ENCODE measurements around the gene RAI1. TPM values are rescaled to one million over a fixed set of nuclear protein-coding genes. Genes with fewer than 3 reads are reported as not detected.
A peak's percentile ranks its signal among the peaks of the same experiment; 100 is the strongest.

Gene RAI1
- total and polyA plus RNA-seq, 5 donors from 2014 or later, result 0.80 to 11.4 (median 1.1) TPM

DNA sequence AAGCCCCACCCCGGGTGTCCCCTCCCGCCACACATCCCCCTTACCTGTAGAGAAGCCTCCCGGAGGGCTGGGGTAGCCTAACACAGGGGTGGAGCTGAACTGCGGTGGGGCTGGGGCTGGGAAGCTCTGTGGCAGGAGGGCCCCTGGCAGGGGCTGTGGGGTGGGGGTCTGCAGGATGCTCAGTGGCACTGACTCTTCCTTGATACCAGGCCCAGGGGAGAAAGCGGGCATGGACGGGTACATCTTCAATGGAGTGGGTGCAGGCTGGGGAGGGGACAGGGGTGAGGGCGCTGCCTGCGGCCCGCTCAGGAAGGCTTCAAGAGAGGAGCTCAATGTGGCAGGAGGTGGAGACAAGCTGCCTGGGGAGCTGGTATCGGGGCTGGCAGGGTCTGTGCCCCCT, 138.8 kb downstream of the RAI1 start:
- no peaks in the 10 kb centered on the region for H3K27me3 ChIP-seq (ENCODE audit: control insufficient read depth, insufficient read depth, low read length)
- no peaks in the 10 kb centered on the region for H3K36me3 ChIP-seq (ENCODE audit: control insufficient read depth, insufficient read depth, low read length)
- Mint-ChIP-seq H3K4me3 (peak overlapping the region in 2 of 4 donors; percentile 23 to 80), H3K36me3 (peaks cover 5% of the 10 kb centered on the region), H3K27ac (peak overlapping the region in 1 of 3 donors; percentile 76), H3K9me3 (no peaks in the 10 kb centered on the region), H3K27me3 (no peaks in the 10 kb centered on the region), H3K4me1 (peaks cover 0 to 65% (median 42%) of the 10 kb centered on the region in 4 donors)
- no peaks in the 10 kb centered on the region for H3K9me3 ChIP-seq (ENCODE audit: control insufficient read depth in 2 of 2, low read length in 2 of 2)
- DNase-seq, result no peak
- peaks cover 49% of the 10 kb centered on the region for H3K4me1 ChIP-seq (ENCODE audit: control insufficient read depth, insufficient read depth, low read length, poor library complexity, severe bottlenecking)
- H3K27ac ChIP-seq (ENCODE audit: insufficient read depth, low read length, poor library complexity, severe bottlenecking), result peak overlapping the region; percentile 33
- H3K4me3 ChIP-seq (ENCODE audit: low read depth, low read length), result no peak overlapping the region
- ATAC-seq (ENCODE audit: low read depth in 2 of 2), result no peak

DNA sequence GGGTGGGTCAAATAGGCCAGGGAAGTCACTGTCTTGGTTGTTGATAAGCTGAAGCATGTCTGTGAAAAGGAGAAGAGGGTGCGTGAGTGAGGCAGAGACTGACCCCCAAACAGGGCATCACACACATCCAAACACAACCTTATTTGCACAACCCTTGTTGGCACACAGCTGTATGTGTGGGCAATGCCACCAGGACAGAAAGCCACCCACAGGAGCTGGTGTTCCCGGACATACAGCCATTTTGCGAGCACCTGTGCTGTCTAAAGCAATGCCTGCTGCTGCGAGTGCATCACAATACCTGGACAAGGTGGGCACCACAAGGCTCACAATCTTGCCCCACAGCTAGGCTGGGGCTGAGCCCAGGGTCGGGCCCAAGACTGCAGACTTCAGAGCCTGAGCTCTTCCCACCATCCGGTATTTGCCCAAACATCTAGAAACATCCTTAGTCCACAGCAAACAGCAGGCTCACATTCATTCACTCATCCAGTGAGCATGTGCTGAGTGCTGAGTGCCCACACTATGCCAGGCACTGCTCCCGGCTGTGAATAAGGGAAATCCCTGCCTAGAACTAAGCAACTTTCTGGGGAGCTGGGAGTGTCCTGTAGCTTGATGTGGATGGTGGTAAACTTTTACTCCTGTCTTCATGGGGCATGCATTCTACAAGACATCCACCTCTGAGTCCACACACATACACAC, 139.4 kb downstream of the RAI1 start:
- ATAC-seq (ENCODE audit: low read depth in 2 of 2) (no peak), DNase-seq (no peak)
- Mint-ChIP-seq H3K36me3 (peaks cover 5% of the 10 kb centered on the region), H3K27me3 (no peaks in the 10 kb centered on the region), H3K27ac (peak overlapping the region in 1 of 3 donors; percentile 71), H3K9me3 (no peaks in the 10 kb centered on the region), H3K4me3 (peak overlapping the region in 3 of 4 donors; percentile 28 to 86 (median 80)), H3K4me1 (peaks cover 0 to 68% (median 45%) of the 10 kb centered on the region in 4 donors)
- Histone ChIP-seq H3K4me3 (ENCODE audit: low read depth, low read length) (no peak overlapping the region), H3K27me3 (ENCODE audit: control insufficient read depth, insufficient read depth, low read length) (no peaks in the 10 kb centered on the region), H3K27ac (ENCODE audit: insufficient read depth, low read length, poor library complexity, severe bottlenecking) (no peak overlapping the region), H3K36me3 (ENCODE audit: control insufficient read depth, insufficient read depth, low read length) (no peaks in the 10 kb centered on the region), H3K4me1 (ENCODE audit: control insufficient read depth, insufficient read depth, low read length, poor library complexity, severe bottlenecking) (peaks cover 55% of the 10 kb centered on the region), H3K9me3 (ENCODE audit: control insufficient read depth in 2 of 2, low read length in 2 of 2) (no peaks in the 10 kb centered on the region)

DNA sequence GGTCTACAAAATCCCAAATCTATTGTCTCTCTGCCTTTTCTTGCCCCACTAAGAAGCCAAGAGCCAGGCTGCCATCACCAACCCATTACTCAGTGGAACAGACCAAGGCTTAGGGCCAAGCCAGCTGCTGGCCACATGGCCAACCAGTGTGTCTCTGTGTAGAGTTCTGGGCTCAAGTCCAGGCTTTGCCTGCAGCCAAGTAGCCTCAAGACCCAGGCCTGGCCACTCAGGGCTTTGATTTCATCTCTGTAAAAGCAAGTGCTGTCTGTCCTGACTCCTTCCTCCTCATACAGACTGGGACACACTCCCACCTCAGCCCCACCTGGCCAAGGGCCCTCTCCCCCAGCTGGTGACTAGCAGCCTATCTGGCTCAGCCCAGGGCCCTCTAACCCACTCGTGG, 140.9 kb downstream of the RAI1 start:
- no peaks in the 10 kb centered on the region for H3K27me3 ChIP-seq (ENCODE audit: control insufficient read depth, insufficient read depth, low read length)
- no peak overlapping the region for H3K4me3 ChIP-seq (ENCODE audit: low read depth, low read length)
- ATAC-seq (ENCODE audit: low read depth in 2 of 2), result no peak
- Mint-ChIP-seq H3K27ac (peak overlapping the region in 2 of 3 donors; percentile 49 to 51), H3K4me3 (peak overlapping the region; percentile 29 to 80 (median 78)), H3K9me3 (no peaks in the 10 kb centered on the region), H3K4me1 (peaks cover 0 to 83% (median 58%) of the 10 kb centered on the region in 4 donors), H3K36me3 (peaks cover 5% of the 10 kb centered on the region), H3K27me3 (no peaks in the 10 kb centered on the region)
- H3K36me3 ChIP-seq (ENCODE audit: control insufficient read depth, insufficient read depth, low read length), result no peaks in the 10 kb centered on the region
- no peaks in the 10 kb centered on the region for H3K9me3 ChIP-seq (ENCODE audit: control insufficient read depth in 2 of 2, low read length in 2 of 2)
- H3K4me1 ChIP-seq (ENCODE audit: control insufficient read depth, insufficient read depth, low read length, poor library complexity, severe bottlenecking), result peaks cover 67% of the 10 kb centered on the region
- no peak for DNase-seq
- H3K27ac ChIP-seq (ENCODE audit: insufficient read depth, low read length, poor library complexity, severe bottlenecking), result no peak overlapping the region

DNA sequence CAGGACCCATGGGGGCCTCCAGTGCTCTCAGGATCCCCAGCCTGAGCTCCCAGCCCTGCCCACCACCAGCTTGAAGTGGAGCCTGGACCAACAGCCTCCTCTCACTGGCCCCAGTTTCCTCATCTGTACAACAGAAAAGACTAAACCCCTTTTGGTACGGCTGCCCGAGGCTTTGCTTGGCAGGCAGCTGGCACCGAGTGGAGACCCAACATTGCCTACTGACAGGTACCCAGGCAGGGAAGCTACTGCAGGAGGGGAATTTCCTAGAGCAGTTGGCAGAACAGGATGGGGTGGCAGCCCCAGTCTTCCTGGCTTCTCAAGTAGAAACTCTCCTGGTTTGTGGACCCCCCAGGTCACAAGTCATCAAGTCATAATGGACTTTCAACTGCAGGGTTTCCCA, 141.4 kb downstream of the RAI1 start:
- DNase-seq (no peak), ATAC-seq (ENCODE audit: low read depth in 2 of 2) (no peak)
- Mint-ChIP-seq H3K9me3 (no peaks in the 10 kb centered on the region), H3K4me3 (peak overlapping the region; percentile 47 to 79 (median 70)), H3K27ac (peak overlapping the region in 2 of 3 donors; percentile 29 to 51), H3K27me3 (no peaks in the 10 kb centered on the region), H3K4me1 (peaks cover 0 to 83% (median 58%) of the 10 kb centered on the region in 4 donors), H3K36me3 (peaks cover 5% of the 10 kb centered on the region)
- peak overlapping the region; percentile 62 for H3K4me3 ChIP-seq (ENCODE audit: low read depth, low read length)
- H3K27ac ChIP-seq (ENCODE audit: insufficient read depth, low read length, poor library complexity, severe bottlenecking), result no peak overlapping the region
- H3K36me3 ChIP-seq (ENCODE audit: control insufficient read depth, insufficient read depth, low read length), result no peaks in the 10 kb centered on the region
- no peaks in the 10 kb centered on the region for H3K9me3 ChIP-seq (ENCODE audit: control insufficient read depth in 2 of 2, low read length in 2 of 2)
- H3K4me1 ChIP-seq (ENCODE audit: control insufficient read depth, insufficient read depth, low read length, poor library complexity, severe bottlenecking), result peaks cover 67% of the 10 kb centered on the region
- H3K27me3 ChIP-seq (ENCODE audit: control insufficient read depth, insufficient read depth, low read length), result no peaks in the 10 kb centered on the region

DNA sequence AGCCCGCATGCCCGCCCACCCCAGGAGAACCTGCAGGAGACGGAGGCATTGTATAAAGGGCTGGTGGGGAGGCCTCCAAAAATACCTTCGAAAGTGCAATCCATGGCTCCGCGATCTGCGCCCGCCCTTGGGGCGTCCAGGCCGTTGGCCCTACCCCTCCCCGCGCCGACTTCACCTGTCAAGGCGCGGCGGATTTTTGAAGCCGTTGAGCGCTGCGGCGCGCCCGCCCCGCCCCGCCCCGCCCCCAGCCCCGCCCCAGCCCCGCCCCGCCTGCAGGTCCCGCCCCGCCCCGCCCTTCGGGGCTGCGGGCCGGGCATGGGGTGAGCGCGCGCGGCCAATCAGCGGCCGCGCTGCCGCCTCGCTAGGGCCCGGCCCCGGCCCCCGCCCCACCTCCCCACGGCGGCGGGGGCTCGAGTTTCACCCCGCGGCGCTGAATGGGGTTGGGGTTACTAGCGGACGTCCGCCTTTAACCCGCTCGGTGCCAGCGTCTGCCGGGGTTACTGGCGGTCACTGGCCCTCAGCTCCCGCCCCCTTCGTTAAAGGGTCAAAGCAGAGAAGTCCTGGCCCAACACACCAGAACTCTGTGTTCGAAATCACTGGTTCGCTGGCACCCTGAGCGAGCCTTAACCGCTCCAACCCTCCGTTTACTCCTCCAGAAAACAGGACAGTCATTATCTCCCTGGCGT, 142.3 kb downstream of the RAI1 start:
- Histone ChIP-seq H3K9me3 (ENCODE audit: control insufficient read depth in 2 of 2, low read length in 2 of 2) (no peaks in the 10 kb centered on the region), H3K36me3 (ENCODE audit: control insufficient read depth, insufficient read depth, low read length) (no peaks in the 10 kb centered on the region), H3K27ac (ENCODE audit: insufficient read depth, low read length, poor library complexity, severe bottlenecking) (peak overlapping the region; percentile 88), H3K27me3 (ENCODE audit: control insufficient read depth, insufficient read depth, low read length) (no peaks in the 10 kb centered on the region), H3K4me3 (ENCODE audit: low read depth, low read length) (peak overlapping the region; percentile 77), H3K4me1 (ENCODE audit: control insufficient read depth, insufficient read depth, low read length, poor library complexity, severe bottlenecking) (peaks cover 67% of the 10 kb centered on the region)
- no peaks in the 10 kb centered on the region for H3K9me3 Mint-ChIP-seq
- peaks cover 4% of the 10 kb centered on the region for H3K36me3 Mint-ChIP-seq
- H3K4me1 Mint-ChIP-seq, result peaks cover 0 to 87% (median 59%) of the 10 kb centered on the region in 4 donors
- H3K4me3 Mint-ChIP-seq, result peak overlapping the region; percentile 76 to 91 (median 86)
- peak overlapping the region; percentile 71 to 96 (median 90) for H3K27ac Mint-ChIP-seq
- H3K27me3 Mint-ChIP-seq, result no peaks in the 10 kb centered on the region
- DNase-seq, result peak; percentile 73 to 91 (median 84)
- ATAC-seq (ENCODE audit: low read depth in 2 of 2), result peak; percentile 90

DNA sequence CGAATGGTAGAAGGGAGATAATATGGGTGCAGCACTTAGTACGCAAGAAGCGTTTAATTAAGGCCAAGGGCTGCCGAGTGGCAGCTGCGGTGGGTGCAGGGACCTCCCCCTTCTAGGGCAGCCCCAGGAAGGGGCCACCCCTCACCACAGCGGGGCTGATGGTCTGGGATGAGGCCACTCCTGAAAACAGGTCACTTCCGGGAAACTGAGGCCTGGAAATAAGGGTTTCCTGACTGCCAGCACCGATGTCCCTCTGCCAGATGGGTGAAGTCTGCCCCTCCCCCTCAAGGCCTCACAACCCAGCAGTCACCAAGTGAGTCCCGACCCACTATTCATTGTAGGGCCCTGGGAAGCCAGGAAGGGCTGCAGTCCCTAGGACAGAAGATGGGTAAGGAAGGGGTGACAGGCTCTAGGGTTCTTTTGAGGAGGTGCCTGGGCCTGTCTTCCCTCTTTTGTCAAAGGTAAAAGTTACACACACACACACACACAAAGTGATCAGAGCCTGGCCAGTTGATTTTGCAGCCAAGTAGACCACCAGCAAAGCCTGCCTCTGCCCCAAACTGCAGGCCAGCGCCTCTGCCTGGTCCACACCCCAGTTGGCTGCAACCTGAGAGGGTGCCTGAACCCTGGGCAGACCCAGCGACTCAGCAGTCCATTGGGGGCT, 143.0 kb downstream of the RAI1 start:
- H3K27ac Mint-ChIP-seq, result peak overlapping the region in 2 of 3 donors; percentile 90 to 96
- Histone ChIP-seq H3K4me3 (ENCODE audit: low read depth, low read length) (peak overlapping the region; percentile 77), H3K27me3 (ENCODE audit: control insufficient read depth, insufficient read depth, low read length) (no peaks in the 10 kb centered on the region), H3K4me1 (ENCODE audit: control insufficient read depth, insufficient read depth, low read length, poor library complexity, severe bottlenecking) (peaks cover 62% of the 10 kb centered on the region), H3K9me3 (ENCODE audit: control insufficient read depth in 2 of 2, low read length in 2 of 2) (no peaks in the 10 kb centered on the region), H3K36me3 (ENCODE audit: control insufficient read depth, insufficient read depth, low read length) (no peaks in the 10 kb centered on the region), H3K27ac (ENCODE audit: insufficient read depth, low read length, poor library complexity, severe bottlenecking) (peak overlapping the region; percentile 88)
- H3K36me3 Mint-ChIP-seq, result no peaks in the 10 kb centered on the region
- H3K27me3 Mint-ChIP-seq, result no peaks in the 10 kb centered on the region
- peaks cover 0 to 82% (median 58%) of the 10 kb centered on the region in 4 donors for H3K4me1 Mint-ChIP-seq
- no peaks in the 10 kb centered on the region for H3K9me3 Mint-ChIP-seq
- DNase-seq (no peak), ATAC-seq (ENCODE audit: low read depth in 2 of 2) (peak in 1 of 2 donors; percentile 5)
- H3K4me3 Mint-ChIP-seq, result peak overlapping the region; percentile 68 to 91 (median 86)

DNA sequence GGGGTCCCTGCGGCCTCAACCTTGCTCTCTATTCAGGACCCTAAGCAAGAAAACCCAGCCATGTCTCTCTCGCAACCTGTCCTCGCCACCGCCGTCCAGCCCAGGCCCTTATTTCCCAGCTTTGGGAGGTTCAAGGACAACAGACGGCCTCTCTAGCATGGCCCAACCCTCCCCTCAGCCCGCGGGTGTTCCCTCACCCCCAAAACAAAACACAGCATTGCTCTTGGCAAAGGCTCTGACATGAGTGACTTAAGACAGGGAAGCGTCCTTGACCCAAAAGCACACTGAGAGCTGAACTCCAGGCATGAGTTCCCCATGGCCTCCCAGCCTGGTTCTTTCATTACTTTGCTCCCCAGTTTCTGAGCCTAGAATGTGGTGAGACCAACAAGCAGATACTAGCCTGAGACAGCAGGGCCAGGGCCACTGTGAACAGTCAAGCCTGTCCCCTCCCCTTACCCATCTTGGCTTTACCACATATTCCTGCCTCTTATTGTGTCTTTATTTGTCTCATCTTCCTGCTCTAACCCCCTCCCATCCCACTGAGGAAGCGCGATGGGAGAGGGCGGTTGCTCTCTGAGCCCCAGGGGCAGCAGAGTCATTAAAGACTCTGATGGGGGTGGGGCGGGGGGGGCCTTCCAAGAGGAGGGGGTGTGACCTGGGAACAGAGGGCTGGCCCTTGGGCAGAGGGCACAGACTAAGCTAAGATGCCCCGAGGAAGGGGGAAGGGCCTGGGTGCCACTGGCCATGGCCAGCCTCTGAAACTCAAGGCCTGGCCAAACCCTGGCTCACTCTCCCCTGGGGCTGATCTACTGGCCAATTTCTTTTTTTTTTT, 143.7 kb downstream of the RAI1 start:
- no peaks in the 10 kb centered on the region for H3K27me3 ChIP-seq (ENCODE audit: control insufficient read depth, insufficient read depth, low read length)
- ATAC-seq (ENCODE audit: low read depth in 2 of 2), result no peak
- H3K4me1 ChIP-seq (ENCODE audit: control insufficient read depth, insufficient read depth, low read length, poor library complexity, severe bottlenecking), result peaks cover 55% of the 10 kb centered on the region
- peak overlapping the region; percentile 52 to 91 (median 76) for H3K4me3 Mint-ChIP-seq
- H3K4me3 ChIP-seq (ENCODE audit: low read depth, low read length), result no peak overlapping the region
- no peak for DNase-seq
- no peaks in the 10 kb centered on the region for H3K36me3 Mint-ChIP-seq
- peak overlapping the region in 2 of 3 donors; percentile 90 for H3K27ac Mint-ChIP-seq
- peak overlapping the region; percentile 88 for H3K27ac ChIP-seq (ENCODE audit: insufficient read depth, low read length, poor library complexity, severe bottlenecking)
- no peaks in the 10 kb centered on the region for H3K9me3 ChIP-seq (ENCODE audit: control insufficient read depth in 2 of 2, low read length in 2 of 2)
- no peaks in the 10 kb centered on the region for H3K9me3 Mint-ChIP-seq
- peaks cover 0 to 78% (median 53%) of the 10 kb centered on the region in 4 donors for H3K4me1 Mint-ChIP-seq
- no peaks in the 10 kb centered on the region for H3K36me3 ChIP-seq (ENCODE audit: control insufficient read depth, insufficient read depth, low read length)
- no peaks in the 10 kb centered on the region for H3K27me3 Mint-ChIP-seq

Measured in CD4-positive, CD25-positive, alpha-beta regulatory T cell (primary cell).